ENCODE measurements around the gene SLC6A19.
"Not testable (repeated sequence)": the region's sequence is repeated elsewhere in the genome, so short reads cannot be mapped to it uniquely, and the experiment has no call there.

The SLC6A19 gene

GRCh38 chr5:1226231-1226630, 24.8 kb downstream of the SLC6A19 start:
- DNase-seq: no peak

GRCh38 chr5:1226839-1227581, 25.6 kb downstream of the SLC6A19 start:
- DNase-seq: no peak

GRCh38 chr5:1227667-1228066, 26.3 kb downstream of the SLC6A19 start:
- peak; percentile 87 for DNase-seq

- peak; percentile 21 for DNase-seq
Observed at GRCh38 chr5:1228120-1228519, 26.7 kb downstream of the SLC6A19 start.

- not testable (repeated sequence) for DNase-seq
Observed at GRCh38 chr5:1229023-1229422, 27.6 kb downstream of the SLC6A19 start.

- DNase-seq: no peak
Observed at GRCh38 chr5:1229822-1230221, 28.4 kb downstream of the SLC6A19 start.

GRCh38 chr5:1230551-1230950, 29.2 kb downstream of the SLC6A19 start:
- DNase-seq: no peak

- DNase-seq: no peak
Observed at GRCh38 chr5:1231354-1231905, 30.0 kb downstream of the SLC6A19 start.

- no peak for DNase-seq
Observed at GRCh38 chr5:1232780-1233179, 31.4 kb downstream of the SLC6A19 start.

GRCh38 chr5:1235379-1235778, 34.0 kb downstream of the SLC6A19 start:
- DNase-seq: no peak

GRCh38 chr5:1235838-1236237, 34.4 kb downstream of the SLC6A19 start:
- DNase-seq: no peak

GRCh38 chr5:1239505-1240251, 38.3 kb downstream of the SLC6A19 start:
- peak; percentile 36 for DNase-seq

- DNase-seq: no peak
Observed at GRCh38 chr5:1240496-1241260, 39.3 kb downstream of the SLC6A19 start.

- DNase-seq: no peak
Observed at GRCh38 chr5:1241509-1242080, 40.2 kb downstream of the SLC6A19 start.

GRCh38 chr5:1242733-1243486, 41.5 kb downstream of the SLC6A19 start:
- no peak for DNase-seq

GRCh38 chr5:1243487-1244130, 42.2 kb downstream of the SLC6A19 start:
- DNase-seq: no peak

- DNase-seq: no peak
Observed at GRCh38 chr5:1244255-1244654, 42.9 kb downstream of the SLC6A19 start.

GRCh38 chr5:1244976-1245375, 43.6 kb downstream of the SLC6A19 start:
- DNase-seq: no peak

GRCh38 chr5:1245905-1246576, 44.6 kb downstream of the SLC6A19 start:
- no peak for DNase-seq

- peak; percentile 56 for DNase-seq
Observed at GRCh38 chr5:1246711-1247431, 45.5 kb downstream of the SLC6A19 start.
